Panc1 (cell line): Measurements from ENCODE around the gene GPSM1.

Experiments used
- CTCF ChIP-seq: fragments of 450-650 bp; IDR thresholded peaks from 2 replicates; pipeline ENCODE4 v1.5.1; 2017; ENCODE audit warnings: mild to moderate bottlenecking
- POLR2AphosphoS5 ChIP-seq: IDR thresholded peaks from 2 replicates; pipeline ENCODE4 v1.6.1; 2012; ENCODE audit warnings: mild to moderate bottlenecking, low read depth, low read length, moderate library complexity
- REST ChIP-seq, 2 experiments: IDR thresholded peaks; 2 replicates each; pipeline ENCODE4 v1.6.1; 2011 to 2012; ENCODE audit warnings: low read depth in 2 of 2, control low read depth in 1 of 2, low read length in 1 of 2, mild to moderate bottlenecking in 1 of 2, moderate library complexity in 1 of 2; ENCODE audit not compliant: insufficient read depth in 1 of 2
- TCF7L2 ChIP-seq: IDR thresholded peaks from 2 replicates; pipeline ENCODE4 v1.6.1; 2011; ENCODE audit warnings: mild to moderate bottlenecking, low read depth, low read length, inconsistent platforms

GRCh38 chr9:136343121-136343883 is 16.0 kb downstream of the GPSM1 start:
- TF ChIP-seq CTCF (no peak), REST (IDR thresholded peaks at IDR 0.05; ENCODE audit: insufficient read depth in 1 of 2, low read depth in 2 of 2, low read length in 1 of 2) (no peak), POLR2AphosphoS5 (no peak), TCF7L2 (no peak)
